Measurements from ENCODE around the gene WDR47.
"Not testable (repeated sequence)": the region's sequence is repeated elsewhere in the genome, so short reads cannot be mapped to it uniquely, and the experiment has no call there.

Gene WDR47

DNA sequence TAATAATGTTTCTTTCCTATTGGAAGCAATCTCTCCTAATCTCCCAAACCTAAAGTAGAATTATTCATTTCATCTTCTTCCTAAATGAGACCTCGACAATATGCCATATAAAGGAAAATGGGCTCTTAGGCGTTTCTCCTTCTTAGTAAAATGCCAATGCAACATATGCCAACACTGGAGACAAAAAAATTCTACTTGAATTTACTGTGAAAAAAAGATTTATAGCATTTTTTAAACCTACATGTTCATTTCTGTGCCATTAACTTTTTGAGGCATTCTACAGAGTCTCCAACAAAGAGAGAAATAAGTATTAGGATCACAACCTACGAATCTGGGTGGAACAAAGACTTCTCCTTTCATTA lies 1.3 kb downstream of the WDR47 start:
- no peaks in the 10 kb centered on the region for H4K20me1 ChIP-seq (ENCODE audit: insufficient read depth, low read length)
- TF ChIP-seq, protein P1, sequence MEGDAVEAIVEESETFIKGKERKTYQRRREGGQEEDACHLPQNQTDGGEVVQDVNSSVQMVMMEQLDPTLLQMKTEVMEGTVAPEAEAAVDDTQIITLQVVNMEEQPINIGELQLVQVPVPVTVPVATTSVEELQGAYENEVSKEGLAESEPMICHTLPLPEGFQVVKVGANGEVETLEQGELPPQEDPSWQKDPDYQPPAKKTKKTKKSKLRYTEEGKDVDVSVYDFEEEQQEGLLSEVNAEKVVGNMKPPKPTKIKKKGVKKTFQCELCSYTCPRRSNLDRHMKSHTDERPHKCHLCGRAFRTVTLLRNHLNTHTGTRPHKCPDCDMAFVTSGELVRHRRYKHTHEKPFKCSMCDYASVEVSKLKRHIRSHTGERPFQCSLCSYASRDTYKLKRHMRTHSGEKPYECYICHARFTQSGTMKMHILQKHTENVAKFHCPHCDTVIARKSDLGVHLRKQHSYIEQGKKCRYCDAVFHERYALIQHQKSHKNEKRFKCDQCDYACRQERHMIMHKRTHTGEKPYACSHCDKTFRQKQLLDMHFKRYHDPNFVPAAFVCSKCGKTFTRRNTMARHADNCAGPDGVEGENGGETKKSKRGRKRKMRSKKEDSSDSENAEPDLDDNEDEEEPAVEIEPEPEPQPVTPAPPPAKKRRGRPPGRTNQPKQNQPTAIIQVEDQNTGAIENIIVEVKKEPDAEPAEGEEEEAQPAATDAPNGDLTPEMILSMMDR (IDR thresholded peaks at IDR 0.05; ENCODE audit: low read length) = no peak
- TF ChIP-seq EZH2 (optimal IDR thresholded peaks at IDR 0.05; ENCODE audit: low read depth, low read length) = no peak
- no peak for TF ChIP-seq EZH2phosphoT487 (IDR thresholded peaks at IDR 0.05; ENCODE audit: low read length)
- H3K27me3 ChIP-seq (replicated peaks; ENCODE audit: insufficient read depth, low read length) = no peaks in the 10 kb centered on the region
- H3K36me3 ChIP-seq (replicated peaks; ENCODE audit: insufficient read depth, low read length) = no peaks in the 10 kb centered on the region
- H3K4me1 ChIP-seq (ENCODE audit: low read length) = 0 out of 2 replicates have a peak, but pooled peaks cover 3% of the 10 kb centered on the region
- peaks cover 4% of the 10 kb centered on the region; the same call in 1 of the 2 replicates for H3K79me2 ChIP-seq (ENCODE audit: low read length)
- no peak overlapping the region for H3K9ac ChIP-seq (ENCODE audit: low read length)
- no peak overlapping the region for H2AFZ ChIP-seq (ENCODE audit: low read length)
- peaks cover 4% of the 10 kb centered on the region; the same call in 1 of the 2 replicates for H3F3A ChIP-seq (ENCODE audit: insufficient read depth, low read length)
- peak overlapping the region; percentile 25; the same call in 1 of the 2 replicates for H3K4me3 ChIP-seq (ENCODE audit: low read length)
- no peak for DNase-seq
- peak overlapping the region; percentile 27 for H3K4me2 ChIP-seq (ENCODE audit: low read depth, low read length)
- H3K27ac ChIP-seq (ENCODE audit: low read length) = no peak overlapping the region
- no peaks in the 10 kb centered on the region for H3K9me3 ChIP-seq (replicated peaks; ENCODE audit: insufficient read depth, low read length)
- no peaks in the 10 kb centered on the region for H3K9me2 ChIP-seq (replicated peaks; ENCODE audit: insufficient read depth, low read length)

DNA sequence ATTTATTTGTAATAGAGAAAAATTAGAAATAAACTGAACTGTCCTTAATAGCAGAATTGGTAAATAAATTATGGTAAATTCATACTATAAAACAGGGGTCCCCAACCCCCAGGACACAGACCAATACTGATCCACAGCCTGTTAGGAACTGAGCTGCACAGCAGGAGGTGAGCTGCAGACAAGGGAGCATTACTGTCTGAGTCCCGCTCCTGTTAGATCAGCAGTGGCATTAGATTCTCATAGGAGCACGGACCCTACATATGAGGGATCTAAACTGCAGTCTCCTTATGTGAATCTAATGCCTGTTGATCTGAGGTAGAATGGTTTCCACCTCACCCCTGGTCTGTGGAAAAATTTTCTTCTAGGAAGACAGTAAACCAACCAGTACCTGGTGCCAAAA lies 7.5 kb downstream of the WDR47 start:
- Histone ChIP-seq H2AFZ (ENCODE audit: low read length) (no peak overlapping the region), H3K36me3 (replicated peaks; ENCODE audit: insufficient read depth, low read length) (no peaks in the 10 kb centered on the region), H4K20me1 (ENCODE audit: insufficient read depth, low read length) (no peaks in the 10 kb centered on the region), H3K27ac (ENCODE audit: low read length) (no peak overlapping the region), H3K79me2 (ENCODE audit: low read length) (no peaks in the 10 kb centered on the region), H3K9me3 (replicated peaks; ENCODE audit: insufficient read depth, low read length) (no peaks in the 10 kb centered on the region), H3K9ac (ENCODE audit: low read length) (no peak overlapping the region), H3K4me2 (ENCODE audit: low read depth, low read length) (no peak overlapping the region), H3K27me3 (replicated peaks; ENCODE audit: insufficient read depth, low read length) (no peaks in the 10 kb centered on the region), H3F3A (ENCODE audit: insufficient read depth, low read length) (no peaks in the 10 kb centered on the region), H3K9me2 (replicated peaks; ENCODE audit: insufficient read depth, low read length) (no peaks in the 10 kb centered on the region), H3K4me3 (ENCODE audit: low read length) (no peak overlapping the region), H3K4me1 (ENCODE audit: low read length) (no peaks in the 10 kb centered on the region)
- TF ChIP-seq EZH2phosphoT487 (IDR thresholded peaks at IDR 0.05; ENCODE audit: low read length) (no peak), EZH2 (optimal IDR thresholded peaks at IDR 0.05; ENCODE audit: low read depth, low read length) (no peak)
- TF ChIP-seq, protein P1 (IDR thresholded peaks at IDR 0.05; ENCODE audit: low read length) = no peak
- DNase-seq = no peak

DNA sequence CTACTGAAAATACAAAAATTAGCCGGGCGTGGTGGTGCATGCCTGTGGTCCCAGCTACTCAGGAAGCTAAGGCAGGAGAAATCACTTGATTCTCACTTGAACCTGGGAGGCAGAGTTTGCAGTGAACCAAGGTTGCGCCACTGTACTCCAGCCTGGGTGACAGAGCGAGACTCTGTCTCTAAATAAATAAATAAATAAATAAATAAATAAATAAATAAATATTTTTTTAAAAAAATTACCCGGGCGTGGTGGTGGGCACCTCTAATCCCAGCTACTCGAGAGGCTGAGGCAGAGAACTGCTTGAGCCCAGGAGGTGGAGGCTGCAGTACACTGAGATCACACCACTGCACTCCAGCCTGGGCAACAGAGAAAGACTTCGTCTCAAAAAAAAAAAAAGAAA lies 12.4 kb downstream of the WDR47 start:
- not testable (repeated sequence) for H3K4me3 ChIP-seq (ENCODE audit: low read length); H3K27ac ChIP-seq (ENCODE audit: low read length); H3K27me3 ChIP-seq (replicated peaks; ENCODE audit: insufficient read depth, low read length); H3K4me2 ChIP-seq (ENCODE audit: low read depth, low read length); H3K9ac ChIP-seq (ENCODE audit: low read length); H4K20me1 ChIP-seq (ENCODE audit: insufficient read depth, low read length); H3K9me2 ChIP-seq (replicated peaks; ENCODE audit: insufficient read depth, low read length); H3K9me3 ChIP-seq (replicated peaks; ENCODE audit: insufficient read depth, low read length); H3K36me3 ChIP-seq (replicated peaks; ENCODE audit: insufficient read depth, low read length); H2AFZ ChIP-seq (ENCODE audit: low read length); DNase-seq; H3F3A ChIP-seq (ENCODE audit: insufficient read depth, low read length); H3K79me2 ChIP-seq (ENCODE audit: low read length); H3K4me1 ChIP-seq (ENCODE audit: low read length)

DNA sequence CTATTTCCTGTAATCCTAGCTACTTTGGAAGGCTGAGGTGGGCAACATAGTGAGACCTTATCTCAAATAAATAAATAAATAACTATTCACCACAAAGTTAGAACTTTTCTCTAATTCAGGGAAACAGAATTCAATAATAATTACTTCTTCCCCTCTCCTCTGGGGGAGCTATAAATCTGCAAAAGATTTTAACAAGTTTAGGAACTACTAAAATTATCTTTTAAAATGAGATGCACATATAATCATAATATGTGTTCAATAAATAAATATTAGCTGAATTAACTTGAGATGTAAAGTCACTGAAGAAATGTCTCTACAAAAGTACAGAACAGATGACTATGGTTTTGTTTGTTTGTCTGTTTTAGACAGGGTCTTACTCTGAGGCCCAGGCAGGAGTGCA lies 14.1 kb downstream of the WDR47 start:
- TF ChIP-seq EZH2phosphoT487 (IDR thresholded peaks at IDR 0.05; ENCODE audit: low read length) (no peak), EZH2 (optimal IDR thresholded peaks at IDR 0.05; ENCODE audit: low read depth, low read length) (no peak)
- TF ChIP-seq, protein P1 (IDR thresholded peaks at IDR 0.05; ENCODE audit: low read length) = no peak
- Histone ChIP-seq H3K4me2 (ENCODE audit: low read depth, low read length) (no peak overlapping the region), H3K9me3 (replicated peaks; ENCODE audit: insufficient read depth, low read length) (no peaks in the 10 kb centered on the region), H3K79me2 (ENCODE audit: low read length) (no peaks in the 10 kb centered on the region), H3K9ac (ENCODE audit: low read length) (no peak overlapping the region), H2AFZ (ENCODE audit: low read length) (no peak overlapping the region), H3K9me2 (replicated peaks; ENCODE audit: insufficient read depth, low read length) (no peaks in the 10 kb centered on the region), H3K36me3 (replicated peaks; ENCODE audit: insufficient read depth, low read length) (no peaks in the 10 kb centered on the region), H3K4me3 (ENCODE audit: low read length) (no peak overlapping the region), H4K20me1 (ENCODE audit: insufficient read depth, low read length) (no peaks in the 10 kb centered on the region), H3K27ac (ENCODE audit: low read length) (no peak overlapping the region), H3K4me1 (ENCODE audit: low read length) (no peaks in the 10 kb centered on the region), H3K27me3 (replicated peaks; ENCODE audit: insufficient read depth, low read length) (no peaks in the 10 kb centered on the region), H3F3A (ENCODE audit: insufficient read depth, low read length) (no peaks in the 10 kb centered on the region)
- no peak for DNase-seq
